Measurements from ENCODE around the gene ASIC4.

The ASIC4 gene

DNA sequence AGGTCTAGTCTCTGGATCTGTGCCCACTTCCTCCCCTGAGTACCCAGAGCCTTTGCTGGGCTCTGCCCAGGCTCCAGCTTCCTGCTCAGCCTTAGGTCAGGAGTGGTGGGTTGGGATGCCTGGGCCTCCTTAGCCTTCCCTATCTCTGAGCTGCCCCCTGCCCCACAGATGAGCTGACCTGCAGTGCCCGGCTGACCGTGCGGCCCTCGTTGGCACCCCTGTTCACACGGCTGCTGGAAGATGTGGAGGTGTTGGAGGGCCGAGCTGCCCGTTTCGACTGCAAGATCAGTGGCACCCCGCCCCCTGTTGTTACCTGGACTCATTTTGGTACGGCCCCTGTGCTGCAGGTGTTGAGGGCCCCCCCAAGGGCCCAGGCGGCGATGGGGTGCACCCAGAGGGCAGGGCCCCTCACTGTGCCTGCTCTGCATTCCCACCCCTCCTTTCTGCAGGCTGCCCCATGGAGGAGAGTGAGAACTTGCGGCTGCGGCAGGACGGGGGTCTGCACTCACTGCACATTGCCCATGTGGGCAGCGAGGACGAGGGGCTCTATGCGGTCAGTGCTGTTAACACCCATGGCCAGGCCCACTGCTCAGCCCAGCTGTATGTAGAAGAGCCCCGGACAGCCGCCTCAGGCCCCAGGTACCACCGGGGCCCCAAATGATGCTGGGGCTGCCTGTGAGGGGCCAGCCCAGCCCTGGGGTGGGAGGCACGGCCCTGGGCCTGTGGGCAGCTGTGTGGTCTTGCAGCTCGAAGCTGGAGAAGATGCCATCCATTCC lies 45.7 kb upstream of the ASIC4 start:
- DNase-seq, result no peak

DNA sequence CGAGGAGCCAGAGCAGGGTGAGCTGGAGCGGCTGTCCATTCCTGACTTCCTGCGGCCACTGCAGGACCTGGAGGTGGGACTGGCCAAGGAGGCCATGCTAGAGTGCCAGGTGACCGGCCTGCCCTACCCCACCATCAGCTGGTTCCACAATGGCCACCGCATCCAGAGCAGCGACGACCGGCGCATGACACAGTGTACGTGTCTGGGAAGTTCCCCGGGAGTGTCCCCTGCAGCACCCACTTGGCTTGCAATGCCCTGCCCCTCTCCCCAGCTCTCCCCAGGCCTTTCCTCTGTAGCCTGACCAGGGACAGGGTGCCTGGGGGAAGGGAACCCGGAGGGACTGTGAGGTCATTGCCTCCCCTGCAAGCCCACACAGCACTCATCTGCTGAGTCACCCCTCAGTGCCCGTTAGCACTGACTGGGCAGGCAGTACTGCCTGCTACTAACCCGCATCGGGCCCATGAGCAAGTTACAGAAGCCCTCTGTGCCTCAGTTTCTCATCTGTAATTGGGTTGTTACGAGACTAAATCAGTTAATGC lies 45.0 kb upstream of the ASIC4 start:
- in situ Hi-C loops (cut with HindIII; ENCODE audit: low pct_ligation_motif_present, low sequenced_read_pairs), result no loop called here
- H3K4me3 ChIP-seq (ENCODE audit: low read depth, low read length), result no peak overlapping the region
- TF ChIP-seq, protein P1, sequence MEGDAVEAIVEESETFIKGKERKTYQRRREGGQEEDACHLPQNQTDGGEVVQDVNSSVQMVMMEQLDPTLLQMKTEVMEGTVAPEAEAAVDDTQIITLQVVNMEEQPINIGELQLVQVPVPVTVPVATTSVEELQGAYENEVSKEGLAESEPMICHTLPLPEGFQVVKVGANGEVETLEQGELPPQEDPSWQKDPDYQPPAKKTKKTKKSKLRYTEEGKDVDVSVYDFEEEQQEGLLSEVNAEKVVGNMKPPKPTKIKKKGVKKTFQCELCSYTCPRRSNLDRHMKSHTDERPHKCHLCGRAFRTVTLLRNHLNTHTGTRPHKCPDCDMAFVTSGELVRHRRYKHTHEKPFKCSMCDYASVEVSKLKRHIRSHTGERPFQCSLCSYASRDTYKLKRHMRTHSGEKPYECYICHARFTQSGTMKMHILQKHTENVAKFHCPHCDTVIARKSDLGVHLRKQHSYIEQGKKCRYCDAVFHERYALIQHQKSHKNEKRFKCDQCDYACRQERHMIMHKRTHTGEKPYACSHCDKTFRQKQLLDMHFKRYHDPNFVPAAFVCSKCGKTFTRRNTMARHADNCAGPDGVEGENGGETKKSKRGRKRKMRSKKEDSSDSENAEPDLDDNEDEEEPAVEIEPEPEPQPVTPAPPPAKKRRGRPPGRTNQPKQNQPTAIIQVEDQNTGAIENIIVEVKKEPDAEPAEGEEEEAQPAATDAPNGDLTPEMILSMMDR (IDR thresholded peaks at IDR 0.05; ENCODE audit: low read depth, low read length, missing control alignments), result no peak
- no peaks in the 10 kb centered on the region for H3K36me3 ChIP-seq (replicated peaks)
- peak; percentile 49 for DNase-seq
- H3K27me3 ChIP-seq (replicated peaks), result no peaks in the 10 kb centered on the region
- H3K27ac ChIP-seq, result no peak overlapping the region

More for the DNA sequence above, 45.7 kb upstream of the ASIC4 start:
- Histone ChIP-seq H3K36me3 (replicated peaks) (no peaks in the 10 kb centered on the region), H3K27ac (no peak overlapping the region), H3K4me3 (ENCODE audit: low read depth, low read length) (no peak overlapping the region), H3K27me3 (replicated peaks) (no peaks in the 10 kb centered on the region)
- in situ Hi-C loops (cut with HindIII; ENCODE audit: low pct_ligation_motif_present, low sequenced_read_pairs), result no loop called here
- TF ChIP-seq, protein P1 (IDR thresholded peaks at IDR 0.05; ENCODE audit: low read depth, low read length, missing control alignments), result no peak

DNA sequence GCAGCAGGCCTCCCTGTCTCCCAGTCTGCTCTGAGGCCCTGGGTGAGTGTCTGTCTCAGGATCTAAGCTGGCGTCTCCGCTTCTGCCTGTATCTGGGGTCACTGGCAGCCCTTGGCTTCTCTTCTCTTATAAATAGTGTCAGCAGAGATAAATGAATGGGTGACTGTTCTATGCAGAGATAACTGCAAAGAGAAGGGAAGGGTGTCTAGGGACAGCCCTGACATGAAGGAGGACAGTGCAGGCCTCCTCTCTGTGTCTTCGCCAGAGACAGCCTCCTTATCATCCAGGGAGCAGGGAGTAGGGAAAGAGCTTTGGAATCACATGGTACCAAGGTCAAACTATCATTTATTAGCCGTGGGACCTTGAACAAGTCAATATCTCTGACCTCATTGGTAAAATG lies 43.9 kb upstream of the ASIC4 start:
- in situ Hi-C loops (cut with HindIII; ENCODE audit: low pct_ligation_motif_present, low sequenced_read_pairs), result no loop called here
- TF ChIP-seq, protein P1 (IDR thresholded peaks at IDR 0.05; ENCODE audit: low read depth, low read length, missing control alignments), result no peak
- H3K27me3 ChIP-seq (replicated peaks), result no peaks in the 10 kb centered on the region
- no peak overlapping the region for H3K4me3 ChIP-seq (ENCODE audit: low read depth, low read length)
- DNase-seq, result no peak
- H3K27ac ChIP-seq, result no peak overlapping the region
- no peaks in the 10 kb centered on the region for H3K36me3 ChIP-seq (replicated peaks)

DNA sequence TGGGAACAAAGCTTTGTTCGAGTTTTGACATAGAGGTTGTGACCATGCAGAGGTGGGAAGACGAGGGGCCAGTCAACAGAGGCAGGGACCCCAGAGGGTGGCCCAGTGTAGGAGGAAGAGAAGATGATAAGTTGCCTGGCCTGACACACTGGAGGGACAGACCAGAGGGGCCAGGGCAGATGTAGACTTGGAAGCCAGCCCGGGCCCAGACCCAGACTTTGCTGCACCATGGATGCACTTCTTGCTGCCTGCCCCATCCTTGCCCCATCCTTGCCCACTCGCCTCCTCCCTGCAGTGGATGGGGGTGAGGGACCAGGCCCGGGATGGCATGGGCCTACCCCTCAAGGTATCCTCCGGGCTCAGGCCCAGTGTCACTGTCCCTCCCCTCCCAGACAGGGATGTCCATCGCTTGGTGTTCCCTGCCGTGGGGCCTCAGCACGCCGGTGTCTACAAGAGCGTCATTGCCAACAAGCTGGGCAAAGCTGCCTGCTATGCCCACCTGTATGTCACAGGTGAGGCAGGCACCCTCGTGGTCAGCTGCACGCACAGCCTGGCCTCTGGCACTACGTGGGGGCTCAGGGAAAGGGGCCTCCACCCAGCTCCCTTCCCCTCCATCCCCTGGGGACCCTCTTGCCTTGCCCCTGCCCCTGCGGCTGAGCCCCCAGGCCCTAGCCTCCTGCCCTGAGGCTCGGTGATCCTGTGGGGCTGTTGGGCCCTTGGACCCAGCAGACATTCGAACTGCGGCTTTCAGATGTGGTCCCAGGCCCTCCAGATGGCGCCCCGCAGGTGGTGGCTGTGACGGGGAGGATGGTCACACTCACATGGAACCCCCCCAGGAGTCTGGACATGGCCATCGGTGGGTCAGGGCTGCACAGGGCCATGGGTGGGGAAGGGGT lies 42.6 kb upstream of the ASIC4 start:
- no peak for DNase-seq
- H3K27me3 ChIP-seq (replicated peaks), result no peaks in the 10 kb centered on the region
- H3K36me3 ChIP-seq (replicated peaks), result no peaks in the 10 kb centered on the region
- no peak overlapping the region for H3K4me3 ChIP-seq (ENCODE audit: low read depth, low read length)
- TF ChIP-seq, protein P1 (IDR thresholded peaks at IDR 0.05; ENCODE audit: low read depth, low read length, missing control alignments), result no peak
- H3K27ac ChIP-seq, result no peak overlapping the region
- in situ Hi-C loops (cut with HindIII; ENCODE audit: low pct_ligation_motif_present, low sequenced_read_pairs), result no loop called here

DNA sequence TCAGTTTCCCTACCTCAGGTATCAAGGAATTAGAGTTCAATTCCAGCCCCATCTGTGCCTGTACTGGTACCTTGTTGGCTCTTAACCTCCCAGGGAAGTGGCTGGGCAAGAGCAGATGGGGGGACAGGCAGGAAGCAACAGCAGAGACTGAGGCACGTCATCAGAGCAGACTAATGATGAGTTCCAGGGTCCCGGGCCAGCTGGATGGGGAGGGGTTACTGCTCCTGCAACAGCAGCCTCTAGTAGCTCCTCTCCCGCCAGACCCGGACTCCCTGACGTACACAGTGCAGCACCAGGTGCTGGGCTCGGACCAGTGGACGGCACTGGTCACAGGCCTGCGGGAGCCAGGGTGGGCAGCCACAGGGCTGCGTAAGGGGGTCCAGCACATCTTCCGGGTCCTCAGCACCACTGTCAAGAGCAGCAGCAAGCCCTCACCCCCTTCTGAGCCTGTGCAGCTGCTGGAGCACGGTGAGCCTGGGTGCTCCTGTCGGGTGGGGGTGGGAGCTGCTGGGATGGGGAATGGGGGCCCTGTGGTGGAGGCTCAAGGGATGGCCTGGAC lies 41.6 kb upstream of the ASIC4 start:
- Histone ChIP-seq H3K27me3 (replicated peaks) (no peaks in the 10 kb centered on the region), H3K36me3 (replicated peaks) (no peaks in the 10 kb centered on the region)
- in situ Hi-C loops (cut with HindIII; ENCODE audit: low pct_ligation_motif_present, low sequenced_read_pairs), result no loop called here

More for the DNA sequence above, 41.6 kb upstream of the ASIC4 start:
- DNase-seq, result no peak
- no peak overlapping the region for H3K27ac ChIP-seq
- H3K4me3 ChIP-seq (ENCODE audit: low read depth, low read length), result no peak overlapping the region
- TF ChIP-seq, protein P1 (IDR thresholded peaks at IDR 0.05; ENCODE audit: low read depth, low read length, missing control alignments), result no peak
